ENCODE data around the gene MGAT5B. TPM values are rescaled to one million over a fixed set of nuclear protein-coding genes. Genes with fewer than 3 reads are reported as not detected.

Gene MGAT5B
- total RNA-seq, 4 donors from 2014 or later: 0.59 to 3.3 (median 1.5) TPM; not detected in 1

DNA sequence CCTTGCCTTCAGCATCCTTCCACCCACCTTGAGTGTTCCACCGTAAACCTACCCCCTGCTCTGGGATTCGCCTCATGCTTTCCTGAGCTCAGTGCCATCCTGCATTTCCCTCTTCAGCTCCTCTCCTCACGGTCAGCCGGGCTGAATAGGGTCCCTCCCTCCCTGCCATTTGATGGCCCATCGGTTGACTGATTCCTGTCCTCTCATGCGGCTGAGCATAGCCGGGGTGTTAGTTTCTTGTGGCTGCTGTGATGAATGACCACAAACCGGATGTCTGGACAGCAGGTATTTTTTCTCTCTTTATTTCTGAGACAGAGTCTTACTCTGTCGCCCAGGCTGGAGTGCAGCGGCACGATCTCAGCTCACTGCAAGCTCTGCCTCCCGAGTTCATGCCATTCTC is 44.1 kb upstream of the MGAT5B start:
- DNase-seq: no peak
- Histone ChIP-seq H3K27me3 (no peaks in the 10 kb centered on the region), H3K9me3 (no peaks in the 10 kb centered on the region), H3K27ac (no peak overlapping the region), H3K36me3 (no peaks in the 10 kb centered on the region), H3K4me1 (no peaks in the 10 kb centered on the region), H3K4me3 (no peak overlapping the region)
- intact Hi-C loops (cut with DNase I; ENCODE audit: low total_unique reads): no loop called here
- no peak for TF ChIP-seq POLR2A (IDR thresholded peaks at IDR 0.05)
- TF ChIP-seq, protein P1, sequence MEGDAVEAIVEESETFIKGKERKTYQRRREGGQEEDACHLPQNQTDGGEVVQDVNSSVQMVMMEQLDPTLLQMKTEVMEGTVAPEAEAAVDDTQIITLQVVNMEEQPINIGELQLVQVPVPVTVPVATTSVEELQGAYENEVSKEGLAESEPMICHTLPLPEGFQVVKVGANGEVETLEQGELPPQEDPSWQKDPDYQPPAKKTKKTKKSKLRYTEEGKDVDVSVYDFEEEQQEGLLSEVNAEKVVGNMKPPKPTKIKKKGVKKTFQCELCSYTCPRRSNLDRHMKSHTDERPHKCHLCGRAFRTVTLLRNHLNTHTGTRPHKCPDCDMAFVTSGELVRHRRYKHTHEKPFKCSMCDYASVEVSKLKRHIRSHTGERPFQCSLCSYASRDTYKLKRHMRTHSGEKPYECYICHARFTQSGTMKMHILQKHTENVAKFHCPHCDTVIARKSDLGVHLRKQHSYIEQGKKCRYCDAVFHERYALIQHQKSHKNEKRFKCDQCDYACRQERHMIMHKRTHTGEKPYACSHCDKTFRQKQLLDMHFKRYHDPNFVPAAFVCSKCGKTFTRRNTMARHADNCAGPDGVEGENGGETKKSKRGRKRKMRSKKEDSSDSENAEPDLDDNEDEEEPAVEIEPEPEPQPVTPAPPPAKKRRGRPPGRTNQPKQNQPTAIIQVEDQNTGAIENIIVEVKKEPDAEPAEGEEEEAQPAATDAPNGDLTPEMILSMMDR (IDR thresholded peaks at IDR 0.05): no peak

DNA sequence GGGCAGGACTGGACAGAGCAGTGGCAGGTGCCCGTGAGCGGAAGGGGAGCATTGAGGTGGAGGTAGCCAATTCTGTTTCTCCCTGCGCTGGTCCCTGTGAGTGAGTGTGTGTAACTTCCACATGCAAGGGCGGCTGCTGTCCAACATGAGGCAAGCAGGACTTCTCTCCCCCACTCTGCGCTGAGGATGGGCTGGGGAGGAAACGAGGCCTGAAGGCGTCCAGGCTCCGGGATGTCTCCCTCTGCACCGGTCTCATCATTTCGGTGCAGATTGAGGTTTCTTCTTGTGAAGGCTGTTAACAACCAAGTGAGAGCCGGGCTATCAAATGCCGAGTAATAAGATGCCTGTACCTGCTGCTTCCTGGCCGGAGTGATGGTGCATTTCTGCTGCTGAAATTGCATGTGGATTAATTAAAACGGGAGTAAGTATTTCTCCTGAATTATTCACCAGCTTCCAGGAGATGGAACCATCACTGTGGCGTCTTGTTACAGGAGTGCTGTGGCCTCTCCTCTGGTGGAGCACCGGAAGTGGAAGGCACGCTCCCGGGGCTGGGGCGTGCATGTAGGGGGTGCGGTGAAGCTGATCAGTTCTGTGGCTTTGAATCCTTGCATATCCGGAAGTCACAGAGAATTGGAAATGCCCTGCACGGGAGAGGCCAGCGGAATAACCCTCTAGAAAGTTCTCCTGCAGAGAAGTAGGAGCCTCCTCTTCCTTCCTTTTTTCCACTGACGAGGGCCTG is 41.7 kb upstream of the MGAT5B start:
- Histone ChIP-seq H3K27ac (no peak overlapping the region), H3K36me3 (no peaks in the 10 kb centered on the region), H3K9me3 (no peaks in the 10 kb centered on the region), H3K27me3 (no peaks in the 10 kb centered on the region), H3K4me1 (no peaks in the 10 kb centered on the region), H3K4me3 (no peak overlapping the region)
- intact Hi-C loops (cut with DNase I; ENCODE audit: low total_unique reads): no loop called here
- TF ChIP-seq POLR2A (IDR thresholded peaks at IDR 0.05): no peak
- TF ChIP-seq, protein P1 (IDR thresholded peaks at IDR 0.05): no peak
- no peak for DNase-seq

DNA sequence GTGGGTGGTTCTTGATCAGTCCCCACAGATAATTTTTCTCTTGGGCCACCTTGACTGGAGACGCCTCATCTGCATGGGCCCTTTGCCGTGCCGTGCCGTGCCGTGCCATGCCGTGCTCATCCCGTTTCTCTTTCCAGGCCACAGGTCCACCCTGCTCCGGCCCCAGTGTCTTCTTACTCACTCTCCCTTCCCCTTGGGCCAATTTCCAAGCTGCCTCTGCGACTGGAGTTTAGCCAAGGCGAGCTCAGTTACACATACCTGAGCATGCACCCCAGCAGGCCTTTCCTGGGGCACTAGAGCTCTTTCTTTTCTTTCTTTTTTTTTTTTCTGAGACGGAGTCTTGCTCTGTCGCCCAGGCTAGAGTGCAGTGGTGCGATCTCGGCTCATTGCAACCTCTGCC is 40.5 kb upstream of the MGAT5B start:
- Histone ChIP-seq H3K27me3 (no peaks in the 10 kb centered on the region), H3K4me1 (no peaks in the 10 kb centered on the region), H3K36me3 (no peaks in the 10 kb centered on the region), H3K27ac (no peak overlapping the region), H3K4me3 (no peak overlapping the region), H3K9me3 (no peaks in the 10 kb centered on the region)
- no peak for TF ChIP-seq POLR2A (IDR thresholded peaks at IDR 0.05)
- TF ChIP-seq, protein P1 (IDR thresholded peaks at IDR 0.05): no peak
- intact Hi-C loops (cut with DNase I; ENCODE audit: low total_unique reads): no loop called here
- DNase-seq: no peak

DNA sequence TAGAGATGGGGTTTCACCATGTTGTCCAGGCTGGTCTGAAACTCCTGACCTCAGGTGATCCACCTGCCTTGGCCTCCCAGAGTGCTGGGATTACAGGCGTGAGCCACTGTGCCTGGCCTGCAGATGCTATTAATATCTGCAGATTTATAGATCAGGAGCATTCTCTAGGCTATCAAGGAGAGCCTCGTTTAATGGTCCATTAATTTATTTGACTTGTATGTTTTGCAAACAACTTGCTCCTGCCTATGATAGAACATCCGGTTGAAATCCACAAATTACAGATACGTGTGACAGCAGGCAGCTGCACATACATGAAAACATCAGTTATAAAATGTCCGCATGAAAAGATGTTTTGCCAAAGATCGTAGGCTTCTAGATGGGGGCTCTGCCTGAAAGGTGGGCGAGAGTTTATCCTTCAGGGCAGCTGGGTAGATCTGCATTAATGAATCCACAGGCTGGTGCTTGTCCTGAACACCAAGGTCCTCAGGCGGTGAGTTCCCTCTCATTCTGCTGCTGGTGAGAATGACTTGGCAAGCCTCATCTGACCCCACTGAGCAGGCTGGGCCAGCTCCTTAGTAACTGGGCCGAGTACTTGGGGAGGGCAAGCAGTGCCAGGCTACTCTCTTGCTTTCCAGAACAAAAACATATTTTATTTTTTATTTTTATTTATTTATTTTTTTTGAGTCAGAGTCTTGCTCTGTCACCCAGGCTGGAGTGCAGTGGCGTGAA is 37.1 kb upstream of the MGAT5B start:
- no peaks in the 10 kb centered on the region for H3K27me3 ChIP-seq
- TF ChIP-seq, protein P1 (IDR thresholded peaks at IDR 0.05): no peak
- no peak for TF ChIP-seq POLR2A (IDR thresholded peaks at IDR 0.05)
- no peaks in the 10 kb centered on the region for H3K4me1 ChIP-seq
- no peak for DNase-seq
- no peaks in the 10 kb centered on the region for H3K9me3 ChIP-seq
- H3K36me3 ChIP-seq: no peaks in the 10 kb centered on the region
- H3K27ac ChIP-seq: no peak overlapping the region
- intact Hi-C loops (cut with DNase I; ENCODE audit: low total_unique reads): no loop called here
- no peak overlapping the region for H3K4me3 ChIP-seq

DNA sequence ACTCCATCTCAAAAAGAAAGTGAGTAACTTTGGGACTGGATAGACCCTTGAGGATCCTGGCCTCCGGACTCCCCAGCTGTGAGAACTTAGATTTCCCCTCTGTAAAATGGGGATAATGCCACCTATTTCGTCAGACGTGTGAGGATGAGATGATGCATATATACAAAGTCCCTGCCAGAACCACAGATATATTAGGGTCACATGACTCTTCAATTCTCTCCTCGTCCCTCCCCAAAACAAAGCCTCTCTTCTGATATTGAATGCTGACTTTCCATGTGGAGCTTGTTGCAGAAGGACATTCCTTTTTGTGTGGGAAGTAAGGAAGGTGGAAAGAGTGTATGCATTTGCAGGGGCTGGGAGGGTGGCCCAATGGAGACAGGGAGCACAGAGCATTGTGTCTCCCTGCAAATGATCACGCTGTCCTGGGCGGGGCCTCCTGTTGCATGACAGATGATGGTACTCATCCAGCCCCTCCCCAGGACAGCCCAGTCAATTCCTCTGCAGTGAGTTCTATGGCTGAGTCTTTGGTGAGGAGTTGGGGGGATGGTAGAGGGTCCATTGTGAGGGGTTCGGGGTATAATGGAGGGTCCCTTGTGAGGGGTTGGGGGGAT is 35.1 kb upstream of the MGAT5B start:
- TF ChIP-seq POLR2A (IDR thresholded peaks at IDR 0.05): no peak
- TF ChIP-seq, protein P1 (IDR thresholded peaks at IDR 0.05): no peak
- H3K27ac ChIP-seq: no peak overlapping the region
- intact Hi-C loops (cut with DNase I; ENCODE audit: low total_unique reads): no loop called here

More for the DNA sequence above, 35.1 kb upstream of the MGAT5B start:
- no peaks in the 10 kb centered on the region for H3K27me3 ChIP-seq
- no peaks in the 10 kb centered on the region for H3K36me3 ChIP-seq
- no peaks in the 10 kb centered on the region for H3K9me3 ChIP-seq
- H3K4me1 ChIP-seq: no peaks in the 10 kb centered on the region
- no peak for DNase-seq
- no peak overlapping the region for H3K4me3 ChIP-seq
